NOMO-1 (cell line): ENCODE measurements around the gene MEGF11.

Source experiments
- DNase-seq, 2 experiments: peaks; one replicate each; lab custom pipeline; 2025; ENCODE audit not compliant: unreplicated experiment in 2 of 2; lab: John Stamatoyannopoulos, UW

MEGF11 gene

DNA sequence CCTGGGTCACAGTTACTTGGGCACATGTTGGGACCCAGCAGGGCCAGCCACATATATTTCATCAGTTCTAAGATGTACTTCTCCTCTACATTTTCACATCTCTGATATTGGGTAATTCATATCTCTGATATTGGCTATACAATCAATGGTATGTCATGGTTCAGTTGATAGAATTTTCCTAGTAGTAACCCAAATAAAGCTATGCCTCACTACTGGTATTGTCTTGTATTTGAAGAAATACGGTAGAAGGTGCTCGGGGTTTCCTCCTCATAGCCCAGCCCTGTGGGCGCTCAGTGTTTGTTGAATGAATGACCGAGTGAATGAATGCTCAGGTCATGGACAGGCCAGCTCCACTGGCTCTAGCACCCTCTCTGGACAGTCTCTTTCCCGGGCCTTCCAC, 290.2 kb downstream of the MEGF11 start:
- DNase-seq: no peak

DNA sequence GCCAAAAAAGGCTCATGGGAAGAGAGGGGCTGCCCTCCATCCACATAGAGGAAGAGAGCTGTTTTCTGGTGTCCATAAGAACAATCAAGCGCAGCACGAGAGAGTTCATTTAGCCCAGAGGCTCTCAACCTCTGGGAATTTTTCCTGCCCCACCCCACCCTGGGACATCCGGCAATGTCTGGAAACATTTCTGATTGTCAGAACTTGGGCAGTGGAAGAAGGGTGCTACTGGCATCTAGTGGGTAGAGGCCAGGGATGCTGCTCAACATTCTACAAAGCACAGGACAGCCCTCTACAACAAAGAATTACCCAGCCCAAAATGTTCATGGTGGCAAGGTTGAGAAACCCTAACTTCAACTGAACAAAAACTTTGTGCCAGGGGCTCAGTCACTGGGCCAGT, 291.4 kb downstream of the MEGF11 start:
- no peak for DNase-seq

- DNase-seq: no peak
These were observed 293.0 kb downstream of the MEGF11 start for GRCh38 chr15:65960586-65960985.

DNA sequence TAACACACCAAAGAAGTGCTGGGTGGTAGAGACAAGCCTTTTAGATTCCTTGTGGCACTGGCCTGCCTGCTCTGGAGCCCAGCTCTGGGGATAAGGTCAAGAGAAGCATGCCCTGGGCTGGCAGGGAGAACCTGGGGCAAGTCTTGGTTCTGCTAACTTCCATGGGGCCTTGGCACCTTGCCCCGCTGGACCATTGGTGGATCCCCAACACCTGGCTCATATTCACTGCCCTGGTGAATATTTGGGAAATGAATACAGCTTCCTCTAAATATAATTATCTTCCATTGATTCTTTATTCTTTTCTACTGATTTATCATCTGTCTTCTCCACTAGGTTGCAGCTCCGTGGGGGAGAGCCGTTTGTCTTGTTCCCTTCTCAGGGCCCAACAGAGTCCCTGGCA, 294.7 kb downstream of the MEGF11 start:
- no peak for DNase-seq

DNA sequence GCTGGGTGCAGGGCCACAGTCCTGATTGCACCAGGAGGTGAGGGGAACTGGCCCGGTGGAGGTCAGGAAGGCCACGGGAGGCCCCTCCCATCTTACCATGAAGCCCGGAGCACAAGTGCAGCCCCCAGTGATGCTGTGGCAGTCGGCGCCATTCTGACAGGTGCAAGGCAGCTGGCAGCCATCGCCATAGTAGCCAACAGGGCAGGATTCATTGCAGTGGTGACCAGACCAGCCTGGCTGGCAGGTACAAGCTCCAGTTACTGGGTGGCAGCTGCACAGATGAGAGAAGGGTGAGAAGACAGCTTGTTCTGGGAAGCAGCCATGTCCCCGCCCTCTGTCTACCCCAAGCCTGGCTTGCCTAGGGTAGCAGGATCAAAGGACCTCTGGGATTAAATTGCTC, 296.1 kb downstream of the MEGF11 start:
- DNase-seq: no peak

DNA sequence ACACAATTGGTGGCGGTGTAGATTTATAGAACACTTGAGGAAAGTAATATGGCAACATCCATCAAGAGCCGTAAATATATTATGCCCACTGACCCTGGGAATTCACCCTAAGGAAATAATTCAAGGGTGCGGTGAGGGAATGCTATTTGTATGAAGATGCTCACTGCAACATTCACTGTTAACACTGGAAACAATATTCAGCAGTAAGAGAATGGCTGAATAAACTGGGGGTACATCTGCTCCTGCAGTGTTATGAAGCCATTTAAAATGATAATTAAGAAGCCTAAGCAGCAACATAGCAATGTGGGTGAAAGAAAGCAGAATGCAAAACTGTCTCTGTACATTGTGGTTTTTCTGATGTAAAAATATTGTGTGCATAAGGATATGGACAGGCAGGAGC, 296.7 kb downstream of the MEGF11 start:
- no peak for DNase-seq

GRCh38 chr15:65956307-65956706, 297.2 kb downstream of the MEGF11 start:
- DNase-seq: no peak

DNA sequence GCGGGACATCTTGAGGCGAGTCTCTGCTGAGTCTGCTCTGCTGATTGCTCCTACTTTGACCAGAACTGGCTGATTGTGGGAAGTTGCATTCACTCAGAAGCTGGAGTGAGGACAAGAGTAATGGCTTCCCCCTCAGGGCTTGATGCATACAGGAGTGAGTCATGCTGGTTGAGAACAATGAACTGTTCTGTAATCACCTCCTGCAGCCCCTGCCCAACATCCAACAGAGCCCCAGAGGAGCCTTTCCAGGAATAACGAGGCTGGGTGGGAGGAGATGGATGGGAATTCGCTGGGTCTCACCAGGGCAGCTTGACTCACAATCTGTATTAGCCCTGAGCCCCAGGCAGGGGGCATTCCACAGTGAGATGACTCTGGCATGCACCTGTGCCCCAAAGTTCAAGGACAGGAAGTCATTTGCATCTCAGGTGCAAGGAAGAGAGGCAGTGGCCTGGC, 299.2 kb downstream of the MEGF11 start:
- no peak for DNase-seq

DNA sequence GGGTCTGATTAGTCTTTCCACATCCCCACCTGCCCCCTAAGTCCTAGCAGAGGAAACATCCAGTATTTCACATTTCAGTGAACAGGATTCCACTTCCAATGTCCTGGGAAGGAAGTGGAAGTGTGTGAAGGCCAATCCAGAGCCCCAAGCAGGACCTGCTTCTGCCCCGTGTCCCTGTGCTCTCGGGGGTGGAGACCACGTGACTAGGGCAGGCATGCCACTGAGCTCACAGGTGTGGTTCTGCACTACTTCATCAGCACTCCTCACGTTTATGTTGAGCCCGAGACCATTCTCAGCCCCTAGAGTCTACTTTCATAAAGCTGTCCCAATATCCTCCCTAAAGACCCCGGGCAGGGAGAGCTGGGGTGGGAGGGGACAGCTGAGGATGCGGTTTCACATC, 299.9 kb downstream of the MEGF11 start:
- DNase-seq: no peak

DNA sequence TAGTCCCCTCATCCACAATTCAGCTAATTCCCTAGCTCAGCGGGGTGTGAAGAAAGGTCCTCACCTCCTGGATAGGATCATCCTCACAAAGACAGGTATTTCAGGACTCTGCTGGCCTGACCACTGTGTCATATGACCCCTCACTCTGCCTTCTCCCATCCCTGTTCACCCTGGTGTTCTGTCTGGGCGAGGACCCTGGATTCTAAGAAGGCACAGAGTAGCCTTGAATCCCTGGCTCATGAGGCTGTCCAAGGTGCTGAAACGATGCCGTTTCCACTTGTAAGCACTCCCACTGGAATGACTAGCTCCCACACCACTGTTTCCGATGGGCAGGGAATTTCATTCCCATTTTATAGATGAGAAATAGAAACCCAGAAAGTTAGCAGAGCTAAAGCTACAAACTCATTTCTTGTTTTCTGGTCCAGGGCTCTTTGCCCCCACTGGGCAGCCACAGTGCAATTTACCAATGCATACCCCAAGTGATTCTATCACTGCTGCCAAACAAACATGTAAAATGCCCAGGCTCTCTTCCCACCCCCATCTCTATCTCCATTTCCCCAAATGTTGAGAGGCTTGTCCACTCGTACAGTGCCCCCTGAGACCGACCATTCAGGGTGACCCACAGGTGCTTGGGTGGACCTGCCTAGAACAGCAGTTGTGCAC, 301.0 kb downstream of the MEGF11 start:
- DNase-seq: no peak

DNA sequence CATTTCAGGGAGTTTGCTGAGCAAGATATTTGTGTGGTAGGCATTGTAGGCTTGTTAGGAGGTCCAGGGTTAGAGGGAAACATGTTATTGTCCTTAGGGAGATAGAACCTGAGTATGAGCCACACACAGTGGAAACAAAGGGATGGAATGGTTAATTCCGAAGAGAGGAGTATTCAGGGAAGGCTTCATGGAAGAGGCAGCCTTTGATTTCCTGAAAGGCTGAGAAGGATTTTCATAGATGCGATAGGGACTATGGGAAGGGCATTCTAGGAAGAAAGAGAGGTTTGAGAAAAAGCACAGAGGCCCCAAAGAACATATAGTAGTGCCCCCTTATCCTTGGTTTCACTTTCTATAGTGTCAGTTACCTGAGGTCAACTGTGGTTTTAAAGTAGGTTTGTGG, 302.5 kb downstream of the MEGF11 start:
- DNase-seq: no peak

- no peak for DNase-seq
These were observed 304.1 kb downstream of the MEGF11 start for GRCh38 chr15:65949491-65949890.

- no peak for DNase-seq
These were observed 304.5 kb downstream of the MEGF11 start for GRCh38 chr15:65949011-65949410.

- no peak for DNase-seq
These were observed 305.2 kb downstream of the MEGF11 start for GRCh38 chr15:65948383-65948782.

GRCh38 chr15:65947041-65947440, 306.5 kb downstream of the MEGF11 start:
- no peak for DNase-seq

DNA sequence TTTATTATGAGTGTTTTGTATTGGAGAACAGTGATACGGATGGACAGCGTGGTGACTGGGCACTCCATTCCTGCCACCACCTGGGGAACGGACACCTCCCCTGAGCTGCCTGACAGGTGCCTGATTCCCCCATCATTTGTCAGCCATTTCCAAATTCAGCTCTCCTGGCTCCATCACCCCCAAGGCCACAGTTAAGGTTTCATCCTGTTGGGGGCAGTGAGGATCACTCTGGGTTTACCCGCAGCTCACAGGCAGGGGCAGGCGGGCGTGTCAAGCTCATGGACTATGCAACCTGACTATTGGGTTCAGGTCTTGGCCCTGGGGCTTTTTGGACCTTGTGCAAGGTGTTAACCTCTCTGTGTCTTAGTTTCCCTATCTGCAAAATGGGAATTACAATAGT, 307.9 kb downstream of the MEGF11 start:
- no peak for DNase-seq

DNA sequence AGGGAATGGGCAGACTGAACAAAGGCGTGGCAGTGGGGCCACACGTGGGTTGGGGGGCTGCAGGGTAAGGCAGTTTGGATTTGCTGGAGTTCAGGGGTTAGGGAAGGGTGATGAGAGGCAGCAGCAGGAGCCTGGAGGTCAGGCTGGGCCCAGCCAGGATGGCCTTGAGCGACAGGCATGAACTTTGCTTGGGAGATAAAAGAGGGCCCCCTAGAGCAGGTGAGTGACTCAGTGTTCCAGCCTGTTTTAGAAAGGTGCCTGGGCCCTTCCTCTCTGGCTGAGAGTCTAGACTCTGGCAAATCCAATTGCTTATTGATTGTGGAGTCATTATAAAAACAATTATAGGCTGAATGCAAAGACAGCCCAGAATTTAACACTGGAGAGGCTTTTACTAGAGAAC, 309.1 kb downstream of the MEGF11 start:
- DNase-seq: no peak

DNA sequence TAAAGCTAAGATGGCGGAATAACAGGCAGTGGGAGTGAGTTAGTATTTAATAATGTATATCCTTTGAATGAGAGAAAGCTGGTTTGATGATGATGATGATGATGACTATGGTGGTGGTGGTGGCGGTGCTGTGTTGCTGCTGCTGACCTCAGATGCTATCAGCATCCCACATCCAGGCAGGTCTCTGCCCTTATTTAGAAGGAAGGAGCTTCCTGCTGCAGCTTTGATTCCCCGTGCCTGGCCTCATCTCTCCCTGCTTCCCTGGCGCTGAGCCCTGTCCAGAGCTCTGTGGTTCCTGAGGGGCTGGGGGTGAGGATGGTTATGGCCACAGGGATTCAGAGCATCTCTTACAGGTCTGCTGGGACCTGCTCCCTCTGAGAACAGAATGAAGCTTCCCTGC, 311.1 kb downstream of the MEGF11 start:
- no peak for DNase-seq

DNA sequence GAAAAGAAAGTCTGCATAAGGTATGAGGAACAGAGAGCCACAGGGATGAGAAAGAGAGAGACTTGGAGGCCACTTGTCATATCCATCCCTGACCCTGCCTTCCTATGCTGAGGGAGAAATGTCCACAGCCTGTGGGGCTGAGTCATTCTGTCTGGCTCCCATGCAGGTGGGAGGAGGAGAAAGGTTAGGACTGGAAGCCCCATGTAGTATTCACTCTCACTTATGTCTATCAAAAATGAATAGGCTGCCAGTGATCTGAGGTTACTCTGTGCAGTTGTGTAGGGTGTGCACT, 313.0 kb downstream of the MEGF11 start:
- DNase-seq: no peak

DNA sequence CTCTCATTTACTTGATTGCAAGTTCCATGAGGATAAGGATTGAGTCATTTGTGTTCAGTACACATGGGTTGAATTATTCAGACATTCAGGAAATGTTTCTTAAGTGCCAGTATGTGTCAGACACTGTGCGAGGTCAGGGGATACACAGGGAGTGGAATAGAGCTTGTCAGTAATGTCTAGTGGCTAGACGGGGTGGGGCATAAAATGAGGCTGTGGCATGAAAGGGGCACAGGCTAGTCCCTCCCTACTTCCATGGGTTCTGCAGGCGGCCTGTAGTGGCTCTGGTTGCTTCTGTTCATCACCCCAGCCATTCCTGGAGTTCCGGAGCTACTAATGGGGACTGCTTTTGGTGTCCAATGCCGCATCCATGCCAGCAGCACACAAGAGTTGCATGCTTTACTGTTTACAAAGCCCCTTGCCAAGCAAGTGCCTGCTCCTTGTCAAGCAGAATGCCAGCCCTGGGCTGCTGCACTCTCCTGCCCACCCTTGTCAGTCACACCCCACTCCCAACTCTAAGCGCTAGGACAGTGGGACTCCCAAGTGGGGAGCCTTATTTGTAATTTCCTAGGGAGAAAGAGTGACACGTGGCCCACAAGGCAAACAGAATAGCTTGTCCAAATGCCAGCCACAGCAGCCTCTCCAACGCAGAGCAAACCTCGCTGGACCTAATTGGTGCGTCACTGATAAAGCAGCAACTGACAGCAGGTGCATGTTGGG, 313.5 kb downstream of the MEGF11 start:
- no peak for DNase-seq

- DNase-seq: no peak
These were observed 314.9 kb downstream of the MEGF11 start for GRCh38 chr15:65938604-65939003.

GRCh38 chr15:65937476-65937875, 316.1 kb downstream of the MEGF11 start:
- no peak for DNase-seq

- DNase-seq: no peak
These were observed 316.5 kb downstream of the MEGF11 start for GRCh38 chr15:65937054-65937453.
